GM21619 (cell line): ENCODE measurements around the gene PDE1C.
"Not testable (repeated sequence)": the region's sequence is repeated elsewhere in the genome, so short reads cannot be mapped to it uniquely, and the experiment has no call there.

Source experiments
- ATAC-seq: cut with Tn5 transposase; IDR thresholded peaks from one replicate; pipeline ENCODE4 v1.9.1; 2021; ENCODE audit not compliant: unreplicated experiment

The PDE1C gene

GRCh38 chr7:31856337-31856736 is 213.9 kb downstream of the PDE1C start:
- ATAC-seq: no peak

- ATAC-seq: no peak
Observed at GRCh38 chr7:31855530-31855929, 214.7 kb downstream of the PDE1C start.

DNA sequence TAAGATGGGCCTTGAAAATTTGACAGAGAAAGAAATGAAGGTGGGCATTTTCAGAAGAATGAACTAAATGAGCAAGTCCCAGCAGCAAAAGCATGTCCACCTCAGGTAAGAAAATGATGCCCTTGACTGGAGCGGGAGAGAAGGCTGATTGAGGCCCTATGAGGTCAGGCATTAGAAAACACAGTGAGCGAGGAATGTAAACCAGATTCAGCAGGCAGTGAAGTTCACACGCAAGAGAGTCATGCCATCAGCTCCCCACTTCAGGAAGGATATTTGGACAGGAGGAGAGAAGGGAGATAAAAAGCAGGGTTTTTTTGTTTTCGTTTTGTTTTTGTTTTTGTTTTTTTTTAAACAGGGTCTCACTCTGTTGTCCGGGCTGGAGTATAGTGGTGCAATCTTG is 216.8 kb downstream of the PDE1C start:
- ATAC-seq: no peak

- ATAC-seq: no peak
Observed at GRCh38 chr7:31852462-31852861, 217.7 kb downstream of the PDE1C start.

DNA sequence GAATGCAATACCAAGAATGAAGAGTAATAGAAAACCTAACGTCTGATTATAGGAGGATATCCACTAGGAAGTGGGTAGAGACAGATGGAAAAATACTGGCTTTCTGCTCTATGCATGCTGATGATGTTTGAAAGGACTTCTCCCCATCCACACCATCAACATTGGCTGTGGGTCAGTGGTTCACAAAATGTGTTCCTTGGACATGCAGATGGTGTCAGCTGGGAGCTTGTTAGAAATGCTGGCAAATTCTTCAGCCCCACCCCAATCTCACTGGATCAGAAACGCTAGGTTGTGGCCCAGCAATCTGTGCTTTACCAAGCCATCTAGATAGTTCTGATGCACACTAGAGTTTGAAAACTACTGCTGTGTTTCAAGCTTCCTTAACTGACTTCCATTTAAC is 219.1 kb downstream of the PDE1C start:
- no peak for ATAC-seq

DNA sequence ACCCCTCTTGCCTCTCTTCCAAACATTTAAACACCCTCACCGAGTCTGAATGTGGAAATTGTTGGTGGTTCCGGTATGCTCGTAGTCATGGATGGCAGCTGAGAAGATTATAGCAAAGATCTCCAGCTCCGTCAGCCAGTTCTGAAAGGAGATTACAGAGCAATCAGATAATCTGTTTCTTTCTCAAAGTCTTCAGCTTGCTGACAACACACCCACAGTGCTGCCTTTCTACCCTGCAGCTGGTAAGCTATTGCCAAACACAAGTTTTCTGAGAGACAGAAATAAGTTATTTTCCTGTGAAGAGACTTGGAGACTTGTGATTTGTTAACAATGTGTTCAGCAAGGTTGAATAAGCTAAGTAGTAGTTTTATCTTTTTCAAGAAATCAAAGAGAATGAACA is 219.6 kb downstream of the PDE1C start:
- no peak for ATAC-seq

GRCh38 chr7:31850066-31850465 is 220.1 kb downstream of the PDE1C start:
- ATAC-seq: no peak

DNA sequence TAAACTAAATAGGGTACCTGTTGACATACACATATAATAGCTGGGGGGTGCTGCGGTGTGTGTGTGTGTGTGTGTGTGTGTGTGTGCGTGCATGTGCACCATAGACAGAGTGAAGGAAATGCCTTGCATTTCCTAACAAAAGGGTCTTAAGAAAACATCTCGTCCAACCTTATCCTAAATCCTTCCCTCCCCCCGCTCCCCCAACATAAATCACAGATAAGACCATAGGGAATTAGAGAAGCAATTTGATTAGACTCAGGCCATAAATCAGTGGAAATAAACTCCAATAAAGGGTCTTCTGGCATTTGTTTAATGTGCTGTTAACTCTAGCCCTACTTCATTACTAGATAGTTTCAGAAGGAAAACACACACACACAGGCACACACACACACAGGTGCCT is 234.7 kb downstream of the PDE1C start:
- ATAC-seq: no peak

DNA sequence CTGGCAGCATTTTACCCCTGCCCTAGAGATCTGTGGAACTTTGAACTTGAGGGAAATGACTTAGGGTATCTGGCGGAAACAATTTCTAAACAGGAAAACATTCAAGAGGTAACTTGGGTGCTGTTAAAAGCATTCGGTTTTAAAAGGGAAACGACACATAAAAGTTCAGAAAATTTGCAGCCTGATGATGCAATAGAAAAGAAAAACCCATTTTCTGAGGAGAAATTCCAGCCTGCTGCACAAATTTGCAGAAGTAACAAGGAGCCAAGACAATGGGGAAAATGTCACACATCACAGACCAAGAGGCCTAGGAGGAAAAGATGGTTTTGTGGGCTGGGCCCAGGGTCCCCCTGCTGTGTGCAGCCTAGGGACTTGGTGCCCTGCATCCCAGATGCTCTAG is 236.6 kb downstream of the PDE1C start:
- not testable (repeated sequence) for ATAC-seq

DNA sequence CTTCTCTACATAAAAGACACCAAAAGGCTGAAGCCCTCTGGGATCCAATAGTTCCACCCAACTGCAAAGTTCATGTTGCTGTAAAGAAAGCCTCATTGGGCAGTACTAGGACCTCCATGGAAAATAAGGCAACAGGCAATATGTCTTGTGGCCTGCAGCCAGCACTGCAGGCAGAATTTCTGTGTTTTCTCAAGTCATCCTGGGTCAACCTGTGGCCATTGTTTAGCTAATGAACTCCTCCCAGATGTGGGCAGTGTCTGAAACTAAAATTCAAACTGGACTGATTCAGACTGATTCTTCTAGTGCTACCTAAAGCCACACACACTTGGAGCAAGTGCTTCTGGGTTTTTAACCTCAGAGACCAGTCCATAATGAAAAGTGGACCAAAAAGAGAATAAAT is 241.7 kb downstream of the PDE1C start:
- no peak for ATAC-seq

DNA sequence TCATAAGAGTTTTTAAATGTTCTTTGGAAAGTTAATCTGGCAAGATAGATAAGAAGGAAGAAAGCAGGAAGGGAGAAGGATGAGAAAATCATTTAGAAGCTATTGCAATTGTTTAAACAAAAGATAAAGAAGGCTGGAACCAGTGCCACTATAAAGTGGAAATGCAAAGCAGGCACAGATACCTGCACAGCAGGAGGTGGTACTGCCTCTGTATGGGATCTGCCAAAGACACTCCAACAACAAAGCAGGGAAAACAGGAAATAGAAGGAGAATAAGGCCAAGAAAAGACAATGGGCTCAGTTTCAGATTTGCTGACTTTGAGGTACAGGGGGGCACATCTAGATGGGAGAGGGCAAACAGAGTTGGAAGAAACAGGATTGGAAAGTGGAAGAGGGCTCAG is 244.6 kb downstream of the PDE1C start:
- no peak for ATAC-seq

DNA sequence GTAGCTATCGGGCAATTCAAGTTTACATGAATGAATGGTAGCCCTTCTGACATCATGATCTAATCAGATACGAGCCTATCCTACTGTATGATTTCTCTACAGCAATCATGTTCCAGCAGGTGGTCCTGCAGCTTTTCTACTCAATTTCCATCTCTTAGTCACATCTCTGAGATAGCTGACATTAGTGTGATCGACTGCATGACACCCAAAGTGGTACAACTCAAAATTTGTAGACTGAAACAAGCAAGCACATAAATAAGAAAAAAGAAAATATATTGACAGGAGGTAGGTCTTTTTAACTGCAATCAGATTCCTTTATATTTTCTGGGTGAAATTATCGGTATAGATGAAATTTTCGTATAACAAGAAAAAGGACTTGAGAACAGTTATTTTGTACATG is 251.2 kb downstream of the PDE1C start:
- ATAC-seq: no peak

GRCh38 chr7:31816810-31817209 is 253.4 kb downstream of the PDE1C start:
- no peak for ATAC-seq

- no peak for ATAC-seq
Observed at GRCh38 chr7:31815796-31816195, 254.4 kb downstream of the PDE1C start.

DNA sequence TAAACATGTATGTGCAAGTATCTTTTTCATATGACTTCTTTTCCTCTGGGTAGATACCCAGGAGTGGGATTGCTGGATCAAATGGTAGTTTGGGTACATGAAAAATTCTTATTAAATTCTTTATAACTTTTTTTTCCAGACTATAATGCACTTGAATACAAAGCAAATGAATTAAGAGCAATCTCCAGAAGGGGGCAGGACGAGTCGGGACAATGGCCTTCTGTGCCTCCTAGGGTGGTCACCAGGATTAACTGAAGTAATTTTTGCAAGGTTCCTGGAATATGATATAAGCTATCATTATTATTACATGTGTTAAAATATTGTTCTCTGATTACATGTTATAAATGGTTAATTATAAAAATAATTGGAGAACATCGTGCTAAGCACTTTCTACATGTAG is 256.0 kb downstream of the PDE1C start:
- ATAC-seq: no peak

- peak; percentile 81 for ATAC-seq
Observed at GRCh38 chr7:31811650-31812461, 258.4 kb downstream of the PDE1C start.

DNA sequence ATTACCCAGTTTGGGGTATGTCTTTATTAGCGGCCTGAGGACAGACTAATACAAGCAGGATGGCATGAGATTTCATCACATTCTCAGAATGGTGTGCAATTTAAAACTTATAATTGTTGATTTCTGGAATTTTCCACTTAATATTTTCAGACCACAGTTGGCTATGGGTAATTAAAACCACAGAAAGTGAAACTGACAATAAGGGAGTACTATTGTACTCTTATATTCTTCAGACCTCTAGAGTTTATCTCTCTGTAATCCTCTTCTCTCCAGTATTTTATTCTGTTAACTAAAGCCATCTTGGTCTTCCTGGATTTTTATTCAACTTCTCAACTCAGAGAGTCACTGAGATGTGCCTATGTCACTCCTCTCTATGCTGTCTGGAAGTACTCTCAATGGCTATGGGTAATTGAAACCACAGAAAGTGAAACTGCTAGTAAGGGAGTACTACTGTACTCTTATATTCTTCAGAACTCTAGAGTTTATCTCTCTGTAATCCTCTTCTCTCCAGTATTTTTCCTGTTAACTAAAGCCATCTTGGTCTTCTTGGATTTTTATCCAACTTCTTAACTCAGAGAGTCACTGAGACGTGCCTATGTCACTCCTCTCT is 264.9 kb downstream of the PDE1C start:
- ATAC-seq: peak; percentile 90

GRCh38 chr7:31796375-31796774 is 273.8 kb downstream of the PDE1C start:
- no peak for ATAC-seq

GRCh38 chr7:31794851-31795344 is 275.3 kb downstream of the PDE1C start:
- ATAC-seq: no peak

GRCh38 chr7:31791881-31792280 is 278.3 kb downstream of the PDE1C start:
- no peak for ATAC-seq

GRCh38 chr7:31788883-31789680 is 281.1 kb downstream of the PDE1C start:
- ATAC-seq: no peak

GRCh38 chr7:31788445-31788844 is 281.8 kb downstream of the PDE1C start:
- peak; percentile 82 for ATAC-seq
